NCI-H1048 (cell line): ENCODE results near the gene NHS.

ENCODE experiments used
- DNase-seq: peaks from one replicate; lab custom pipeline; 2025; lab: John Stamatoyannopoulos, UW

Gene NHS

GRCh38 chrX:17736856-17737709 is 362.1 kb downstream of the NHS start, which contains the start of gene SCML1:
Gene SCML1, plus strand, starts transcription at chrX:17737493. Its CDS starts 6,694 bp downstream, at chrX:17744187.
- DNase-seq: peak; percentile 89

GRCh38 chrX:17737710-17737985 is 362.6 kb downstream of the NHS start:
- no peak for DNase-seq

GRCh38 chrX:17737986-17738713 is 363.1 kb downstream of the NHS start:
- DNase-seq: no peak

- DNase-seq: no peak
Observed at GRCh38 chrX:17738737-17739535, 363.9 kb downstream of the NHS start.

- DNase-seq: no peak
Observed at GRCh38 chrX:17740137-17741122, 365.4 kb downstream of the NHS start.

GRCh38 chrX:17741123-17741511 is 366.1 kb downstream of the NHS start:
- no peak for DNase-seq

GRCh38 chrX:17743913-17744312 is 368.9 kb downstream of the NHS start:
- DNase-seq: no peak

- no peak for DNase-seq
Observed at GRCh38 chrX:17744896-17745523, 370.0 kb downstream of the NHS start.

GRCh38 chrX:17747692-17748091 is 372.7 kb downstream of the NHS start:
- no peak for DNase-seq

- DNase-seq: no peak
Observed at GRCh38 chrX:17748684-17749083, 373.7 kb downstream of the NHS start.

- DNase-seq: no peak
Observed at GRCh38 chrX:17750436-17750835, 375.4 kb downstream of the NHS start.

- DNase-seq: no peak
Observed at GRCh38 chrX:17758382-17758781, 383.4 kb downstream of the NHS start.

- DNase-seq: no peak
Observed at GRCh38 chrX:17759990-17760389, 385.0 kb downstream of the NHS start.

GRCh38 chrX:17767734-17768133 is 392.7 kb downstream of the NHS start:
- no peak for DNase-seq

- DNase-seq: no peak
Observed at GRCh38 chrX:17768997-17769396, 394.0 kb downstream of the NHS start.

- DNase-seq: no peak
Observed at GRCh38 chrX:17769701-17770269, 394.8 kb downstream of the NHS start.

- no peak for DNase-seq
Observed at GRCh38 chrX:17773221-17773876, 398.3 kb downstream of the NHS start.

- no peak for DNase-seq
Observed at GRCh38 chrX:17774053-17774452, 399.1 kb downstream of the NHS start.

- no peak for DNase-seq
Observed at GRCh38 chrX:17778997-17779396, 404.0 kb downstream of the NHS start.

GRCh38 chrX:17779434-17779833 is 404.4 kb downstream of the NHS start:
- no peak for DNase-seq
